ENCODE results near the gene ABI2. TPM values are rescaled to one million over a fixed set of nuclear protein-coding genes. Genes with fewer than 3 reads are reported as not detected.
"Not testable (repeated sequence)": the region's sequence is repeated elsewhere in the genome, so short reads cannot be mapped to it uniquely, and the experiment has no call there.

Gene ABI2
- total and polyA plus RNA-seq, 4 donors = 69.0 to 139 (median 106) TPM

DNA sequence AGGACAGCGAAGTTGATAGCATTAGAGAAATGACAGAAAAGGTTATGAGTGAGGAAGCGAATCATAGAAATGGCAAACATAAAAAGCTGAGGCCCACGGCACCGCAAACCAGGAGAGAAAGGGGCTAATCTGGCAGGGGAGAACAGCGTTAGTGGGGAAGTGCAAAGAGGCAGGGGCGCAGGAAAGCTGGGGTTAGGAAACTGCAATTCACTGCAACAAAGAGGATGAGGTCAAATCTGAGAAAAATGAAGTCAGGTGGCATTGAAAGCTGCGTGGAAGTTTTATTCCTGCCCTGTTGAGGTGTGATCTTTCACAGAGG is 653 bp upstream of the ABI2 start:
- H3K4me3 ChIP-seq (ENCODE audit: low read depth, low read length) = peak overlapping the region; percentile 93
- H3K27ac ChIP-seq (ENCODE audit: low read depth, low read length) = peak overlapping the region; percentile 96
- DNase-seq (ENCODE audit: low read depth in 4 of 6, low spot score in 6 of 6) = no peak
- WGBS (ENCODE audit: insufficient coverage) = 3% methylated on average over 7 of the region's 7 CpGs
- no peaks in the 10 kb centered on the region for H3K27me3 ChIP-seq (ENCODE audit: control insufficient read depth, insufficient read depth, low read length)
- H3K36me3 ChIP-seq (ENCODE audit: control insufficient read depth, insufficient read depth, low read length) = no peaks in the 10 kb centered on the region
- H3K9me3 ChIP-seq (ENCODE audit: control insufficient read depth, insufficient read depth, low read length) = no peaks in the 10 kb centered on the region
- H3K4me1 ChIP-seq (ENCODE audit: control insufficient read depth, insufficient read depth, low read length) = peaks cover 10% of the 10 kb centered on the region

DNA sequence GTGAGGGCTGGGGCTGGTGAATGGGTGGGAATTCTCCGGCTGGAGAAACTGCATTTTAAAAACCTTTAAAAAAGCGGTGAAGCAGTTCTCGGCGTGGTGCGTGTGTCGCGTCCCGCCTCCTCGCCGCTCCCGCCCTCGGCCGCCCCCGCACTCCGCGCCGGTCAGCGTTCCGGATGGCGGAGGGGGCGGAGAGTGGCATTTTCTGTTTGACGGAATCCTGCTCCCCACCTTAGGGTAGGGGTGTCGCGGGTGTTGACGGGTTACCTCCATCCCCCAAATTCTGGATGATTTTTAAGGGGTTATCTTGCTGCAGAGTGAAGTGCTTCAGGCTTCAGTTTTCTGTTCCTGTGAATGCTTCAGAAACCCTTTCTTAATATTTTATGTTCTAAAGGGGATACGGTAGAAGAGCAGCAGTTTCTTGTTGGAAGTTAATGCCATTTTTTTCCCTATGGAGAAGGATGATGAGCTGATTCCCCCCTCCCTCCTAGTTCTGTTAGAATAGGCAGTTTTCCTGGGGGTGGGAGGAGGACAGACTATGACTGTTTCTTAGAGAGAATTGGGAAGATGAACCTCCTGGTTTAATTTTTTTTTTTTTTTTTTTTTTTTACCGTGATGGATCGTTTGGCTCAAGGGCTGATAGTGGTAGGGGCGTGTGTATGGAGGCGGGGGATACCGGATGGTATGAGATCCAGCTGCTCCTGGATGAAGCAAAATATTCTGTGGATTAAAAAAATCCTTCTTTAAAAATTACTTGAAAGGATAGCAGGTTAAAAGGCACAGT is 756 bp downstream of the ABI2 start:
- no peaks in the 10 kb centered on the region for H3K27me3 ChIP-seq (ENCODE audit: control insufficient read depth, insufficient read depth, low read length)
- peak in 5 of 6 donors; percentile 24 to 73 (median 52) for DNase-seq (ENCODE audit: low read depth in 4 of 6, low spot score in 6 of 6)
- H3K4me1 ChIP-seq (ENCODE audit: control insufficient read depth, insufficient read depth, low read length) = peaks cover 10% of the 10 kb centered on the region
- H3K4me3 ChIP-seq (ENCODE audit: low read depth, low read length) = peak overlapping the region; percentile 93
- H3K9me3 ChIP-seq (ENCODE audit: control insufficient read depth, insufficient read depth, low read length) = no peaks in the 10 kb centered on the region
- peak overlapping the region; percentile 94 for H3K27ac ChIP-seq (ENCODE audit: low read depth, low read length)
- 0% methylated on average over 20 of the region's 31 CpGs for WGBS (ENCODE audit: insufficient coverage)
- H3K36me3 ChIP-seq (ENCODE audit: control insufficient read depth, insufficient read depth, low read length) = no peaks in the 10 kb centered on the region

DNA sequence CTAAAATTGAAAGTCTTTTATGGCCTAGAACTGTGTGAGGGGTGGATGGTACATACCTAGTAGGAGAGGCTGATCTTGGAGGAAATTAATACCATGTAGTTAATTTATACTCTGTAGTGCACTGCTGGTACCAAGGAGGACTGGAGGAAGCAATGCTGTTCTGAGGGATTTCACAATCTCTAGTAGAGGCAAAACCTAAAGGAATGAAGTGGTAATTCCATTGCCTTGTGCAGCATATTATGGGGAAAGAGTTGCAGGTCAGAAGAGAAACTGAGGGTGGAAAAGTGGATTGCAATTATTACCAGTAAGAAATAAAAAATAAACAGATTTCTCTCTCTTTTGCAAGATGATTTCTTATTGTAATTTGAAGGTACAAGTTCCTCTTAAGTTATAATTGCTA is 2.2 kb downstream of the ABI2 start:
- Histone ChIP-seq H3K4me3 (ENCODE audit: low read depth, low read length) (no peak overlapping the region), H3K9me3 (ENCODE audit: control insufficient read depth, insufficient read depth, low read length) (no peaks in the 10 kb centered on the region), H3K27me3 (ENCODE audit: control insufficient read depth, insufficient read depth, low read length) (no peaks in the 10 kb centered on the region), H3K4me1 (ENCODE audit: control insufficient read depth, insufficient read depth, low read length) (peaks cover 10% of the 10 kb centered on the region), H3K36me3 (ENCODE audit: control insufficient read depth, insufficient read depth, low read length) (no peaks in the 10 kb centered on the region), H3K27ac (ENCODE audit: low read depth, low read length) (no peak overlapping the region)
- DNase-seq (ENCODE audit: low read depth in 4 of 6, low spot score in 6 of 6) = peak in 1 of 6 donors; percentile 9

- WGBS (ENCODE audit: insufficient coverage) = no CpG with 5 or more reads among the region's 4 CpGs
- no peak overlapping the region for H3K4me3 ChIP-seq (ENCODE audit: low read depth, low read length)
- H3K4me1 ChIP-seq (ENCODE audit: control insufficient read depth, insufficient read depth, low read length) = no peaks in the 10 kb centered on the region
- no peaks in the 10 kb centered on the region for H3K27me3 ChIP-seq (ENCODE audit: control insufficient read depth, insufficient read depth, low read length)
- H3K27ac ChIP-seq (ENCODE audit: low read depth, low read length) = no peak overlapping the region
- no peaks in the 10 kb centered on the region for H3K9me3 ChIP-seq (ENCODE audit: control insufficient read depth, insufficient read depth, low read length)
- DNase-seq (ENCODE audit: low read depth in 4 of 6, low spot score in 6 of 6) = no peak
- H3K36me3 ChIP-seq (ENCODE audit: control insufficient read depth, insufficient read depth, low read length) = peaks cover 2% of the 10 kb centered on the region
These were observed 10.1 kb downstream of the ABI2 start for GRCh38 chr2:203338322-203338721.

- H3K27ac ChIP-seq (ENCODE audit: low read depth, low read length) = no peak overlapping the region
- H3K27me3 ChIP-seq (ENCODE audit: control insufficient read depth, insufficient read depth, low read length) = no peaks in the 10 kb centered on the region
- 86% methylated on average over 4 of the region's 6 CpGs for WGBS (ENCODE audit: insufficient coverage)
- no peak overlapping the region for H3K4me3 ChIP-seq (ENCODE audit: low read depth, low read length)
- no peaks in the 10 kb centered on the region for H3K9me3 ChIP-seq (ENCODE audit: control insufficient read depth, insufficient read depth, low read length)
- H3K4me1 ChIP-seq (ENCODE audit: control insufficient read depth, insufficient read depth, low read length) = no peaks in the 10 kb centered on the region
- no peak for DNase-seq (ENCODE audit: low read depth in 4 of 6, low spot score in 6 of 6)
- peaks cover 9% of the 10 kb centered on the region for H3K36me3 ChIP-seq (ENCODE audit: control insufficient read depth, insufficient read depth, low read length)
These were observed 12.7 kb downstream of the ABI2 start for GRCh38 chr2:203340791-203341487.

- peaks cover 9% of the 10 kb centered on the region for H3K36me3 ChIP-seq (ENCODE audit: control insufficient read depth, insufficient read depth, low read length)
- no peak for DNase-seq (ENCODE audit: low read depth in 4 of 6, low spot score in 6 of 6)
- H3K27me3 ChIP-seq (ENCODE audit: control insufficient read depth, insufficient read depth, low read length) = no peaks in the 10 kb centered on the region
- no peaks in the 10 kb centered on the region for H3K9me3 ChIP-seq (ENCODE audit: control insufficient read depth, insufficient read depth, low read length)
- no CpG with 5 or more reads among the region's 2 CpGs for WGBS (ENCODE audit: insufficient coverage)
- no peaks in the 10 kb centered on the region for H3K4me1 ChIP-seq (ENCODE audit: control insufficient read depth, insufficient read depth, low read length)
- no peak overlapping the region for H3K4me3 ChIP-seq (ENCODE audit: low read depth, low read length)
- H3K27ac ChIP-seq (ENCODE audit: low read depth, low read length) = no peak overlapping the region
These were observed 13.6 kb downstream of the ABI2 start for GRCh38 chr2:203341741-203342310.

- H3K4me1 ChIP-seq (ENCODE audit: control insufficient read depth, insufficient read depth, low read length); H3K4me3 ChIP-seq (ENCODE audit: low read depth, low read length); DNase-seq (ENCODE audit: low read depth in 4 of 6, low spot score in 6 of 6); H3K27me3 ChIP-seq (ENCODE audit: control insufficient read depth, insufficient read depth, low read length); H3K36me3 ChIP-seq (ENCODE audit: control insufficient read depth, insufficient read depth, low read length); H3K27ac ChIP-seq (ENCODE audit: low read depth, low read length); H3K9me3 ChIP-seq (ENCODE audit: control insufficient read depth, insufficient read depth, low read length): not testable (repeated sequence)
- 100% methylated on average over 1 of the region's 4 CpGs for WGBS (ENCODE audit: insufficient coverage)
These were observed 14.2 kb downstream of the ABI2 start for GRCh38 chr2:203342374-203342773.

DNA sequence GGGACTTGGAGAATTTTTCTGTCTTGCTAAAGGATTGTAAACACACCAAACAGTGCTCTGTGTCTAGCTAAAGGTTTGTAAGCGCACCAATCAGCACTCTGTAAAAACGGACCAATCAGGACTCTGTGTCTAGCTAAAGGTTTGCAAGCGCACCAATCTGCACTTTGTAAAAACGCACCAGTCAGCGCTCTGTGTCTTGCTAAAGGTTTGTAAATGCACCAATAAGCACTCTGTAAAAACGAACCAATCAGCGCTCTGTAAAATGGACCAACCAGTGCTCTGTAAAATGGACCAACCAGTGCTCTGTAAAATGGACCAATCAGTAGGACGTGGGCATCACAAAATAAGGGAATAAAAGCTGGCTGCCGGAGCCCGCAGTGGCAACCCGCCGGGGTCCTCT is 16.5 kb downstream of the ABI2 start:
- DNase-seq (ENCODE audit: low read depth in 4 of 6, low spot score in 6 of 6) = no peak
- Histone ChIP-seq H3K4me3 (ENCODE audit: low read depth, low read length) (no peak overlapping the region), H3K4me1 (ENCODE audit: control insufficient read depth, insufficient read depth, low read length) (no peaks in the 10 kb centered on the region), H3K27ac (ENCODE audit: low read depth, low read length) (no peak overlapping the region), H3K27me3 (ENCODE audit: control insufficient read depth, insufficient read depth, low read length) (no peaks in the 10 kb centered on the region), H3K9me3 (ENCODE audit: control insufficient read depth, insufficient read depth, low read length) (no peaks in the 10 kb centered on the region), H3K36me3 (ENCODE audit: control insufficient read depth, insufficient read depth, low read length) (peaks cover 9% of the 10 kb centered on the region)
- 96% methylated on average over 12 of the region's 12 CpGs for WGBS (ENCODE audit: insufficient coverage)

- no CpG with 5 or more reads among the region's 1 CpG for WGBS (ENCODE audit: insufficient coverage)
- no peak overlapping the region for H3K4me3 ChIP-seq (ENCODE audit: low read depth, low read length)
- no peaks in the 10 kb centered on the region for H3K4me1 ChIP-seq (ENCODE audit: control insufficient read depth, insufficient read depth, low read length)
- H3K36me3 ChIP-seq (ENCODE audit: control insufficient read depth, insufficient read depth, low read length) = peaks cover 9% of the 10 kb centered on the region
- H3K27me3 ChIP-seq (ENCODE audit: control insufficient read depth, insufficient read depth, low read length) = no peaks in the 10 kb centered on the region
- no peak for DNase-seq (ENCODE audit: low read depth in 4 of 6, low spot score in 6 of 6)
- no peak overlapping the region for H3K27ac ChIP-seq (ENCODE audit: low read depth, low read length)
- H3K9me3 ChIP-seq (ENCODE audit: control insufficient read depth, insufficient read depth, low read length) = no peaks in the 10 kb centered on the region
These were observed 18.4 kb downstream of the ABI2 start for GRCh38 chr2:203346612-203347011.

GRCh38 chr2:203347375-203347774 is 19.2 kb downstream of the ABI2 start:
- 100% methylated on average over 1 of the region's 4 CpGs for WGBS (ENCODE audit: insufficient coverage)
- H3K36me3 ChIP-seq (ENCODE audit: control insufficient read depth, insufficient read depth, low read length) = peaks cover 9% of the 10 kb centered on the region
- H3K4me1 ChIP-seq (ENCODE audit: control insufficient read depth, insufficient read depth, low read length) = no peaks in the 10 kb centered on the region
- no peaks in the 10 kb centered on the region for H3K9me3 ChIP-seq (ENCODE audit: control insufficient read depth, insufficient read depth, low read length)
- DNase-seq (ENCODE audit: low read depth in 4 of 6, low spot score in 6 of 6) = no peak
- H3K4me3 ChIP-seq (ENCODE audit: low read depth, low read length) = no peak overlapping the region
- no peak overlapping the region for H3K27ac ChIP-seq (ENCODE audit: low read depth, low read length)
- no peaks in the 10 kb centered on the region for H3K27me3 ChIP-seq (ENCODE audit: control insufficient read depth, insufficient read depth, low read length)

All from spinal cord (tissue), 10 donors.